ENCODE results near the gene ANKRD34A.
A peak's percentile ranks its signal among the peaks of the same experiment; 100 is the strongest.

ANKRD34A gene

GRCh38 chr1:145964328-145965118, at the start of gene ANKRD34A, which contains the start of gene POLR3GL:
Gene ANKRD34A (minus strand): TSS chr1:145964575. CDS start chr1:145961759, 2,816 bp downstream.
Gene POLR3GL (plus strand): TSS chr1:145964690. CDS start chr1:145974866, 10,176 bp downstream.
- DNase-seq: peak; percentile 91

DNA sequence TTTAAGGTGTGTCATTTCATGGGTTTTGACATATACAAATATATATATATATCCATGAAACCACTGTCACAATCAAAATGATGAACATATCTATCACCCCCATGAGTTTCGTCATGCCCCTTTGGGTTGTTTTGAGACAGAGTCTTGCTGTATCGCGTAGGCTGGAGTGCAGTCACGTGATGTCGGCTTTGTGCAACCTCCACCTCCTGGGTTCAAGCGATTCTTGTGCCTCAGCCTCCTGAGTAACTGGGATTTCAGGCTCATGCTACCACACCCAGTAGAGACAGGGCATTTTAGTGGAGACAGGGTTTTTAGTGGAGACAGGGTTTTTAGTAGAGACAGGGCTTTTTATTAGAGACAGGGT, 49.2 kb upstream of the ANKRD34A start:
- DNase-seq: no peak

DNA sequence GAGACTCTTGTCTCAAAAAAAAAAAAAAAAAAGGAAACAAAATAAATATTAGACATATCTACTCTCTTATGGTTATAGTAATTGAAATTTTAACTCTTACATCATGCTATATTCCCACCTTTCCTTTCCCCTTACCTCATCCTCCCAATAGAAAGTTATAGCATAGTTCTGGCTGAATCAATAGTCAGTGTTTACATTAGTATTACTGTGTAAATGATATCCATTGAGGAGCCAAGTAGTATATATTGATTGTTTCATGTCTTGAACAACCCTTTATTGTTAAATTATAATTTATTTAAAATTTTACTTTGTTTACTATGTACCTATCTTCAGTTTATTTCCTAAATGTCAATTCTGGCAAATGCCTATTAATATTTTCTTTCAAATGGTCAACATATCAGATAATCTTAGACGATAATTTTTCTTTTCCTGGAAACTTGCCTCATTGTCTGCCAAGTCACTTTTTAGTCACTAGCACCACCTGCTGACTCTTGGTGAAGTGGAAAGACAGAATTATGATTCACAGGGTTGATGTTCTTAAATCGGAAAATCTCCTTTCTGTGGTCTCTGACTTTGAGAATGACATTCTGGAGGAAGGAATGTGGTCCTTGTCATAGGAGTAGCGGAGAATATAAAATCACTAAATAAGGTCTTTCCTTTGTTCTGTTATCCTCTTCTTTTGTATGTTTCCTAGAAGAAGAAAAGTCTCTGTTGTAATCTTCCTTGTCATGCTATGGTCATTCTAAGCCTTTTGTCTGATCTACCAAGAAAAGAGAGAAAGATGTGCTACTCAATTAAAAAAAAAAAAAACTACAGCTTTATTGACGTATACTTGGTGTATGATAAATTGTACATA, 48.6 kb upstream of the ANKRD34A start:
- peak; percentile 62 for DNase-seq

DNA sequence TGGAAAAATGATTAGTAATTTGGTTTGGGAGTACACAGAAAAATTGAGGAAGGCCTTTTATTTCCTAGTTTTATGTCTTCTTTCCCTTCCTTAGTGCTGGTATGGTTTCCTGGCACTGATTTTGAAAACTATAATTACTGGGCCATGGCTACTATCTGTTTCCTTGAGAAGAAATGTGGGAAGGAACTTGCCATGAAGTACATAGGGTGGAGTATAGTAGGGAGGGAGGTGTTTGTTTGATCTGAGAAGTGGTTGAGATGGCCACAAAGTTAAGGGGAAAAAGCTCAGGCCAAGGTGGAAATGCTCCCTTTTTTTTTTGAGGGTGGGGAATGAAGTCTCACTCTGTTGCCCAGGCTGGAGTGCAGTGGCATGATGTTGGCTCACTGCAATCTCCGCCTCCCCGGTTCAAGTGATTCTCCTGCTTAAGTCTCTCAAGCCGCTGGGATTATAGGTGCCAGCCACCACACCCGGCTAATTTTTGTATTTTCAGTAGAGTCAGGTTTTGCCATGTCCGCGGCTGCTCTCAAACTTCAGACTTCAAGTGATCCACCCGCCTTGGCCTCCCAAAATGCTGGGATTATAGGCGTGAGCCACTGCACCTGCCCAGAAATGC, 45.9 kb upstream of the ANKRD34A start:
- DNase-seq: no peak

DNA sequence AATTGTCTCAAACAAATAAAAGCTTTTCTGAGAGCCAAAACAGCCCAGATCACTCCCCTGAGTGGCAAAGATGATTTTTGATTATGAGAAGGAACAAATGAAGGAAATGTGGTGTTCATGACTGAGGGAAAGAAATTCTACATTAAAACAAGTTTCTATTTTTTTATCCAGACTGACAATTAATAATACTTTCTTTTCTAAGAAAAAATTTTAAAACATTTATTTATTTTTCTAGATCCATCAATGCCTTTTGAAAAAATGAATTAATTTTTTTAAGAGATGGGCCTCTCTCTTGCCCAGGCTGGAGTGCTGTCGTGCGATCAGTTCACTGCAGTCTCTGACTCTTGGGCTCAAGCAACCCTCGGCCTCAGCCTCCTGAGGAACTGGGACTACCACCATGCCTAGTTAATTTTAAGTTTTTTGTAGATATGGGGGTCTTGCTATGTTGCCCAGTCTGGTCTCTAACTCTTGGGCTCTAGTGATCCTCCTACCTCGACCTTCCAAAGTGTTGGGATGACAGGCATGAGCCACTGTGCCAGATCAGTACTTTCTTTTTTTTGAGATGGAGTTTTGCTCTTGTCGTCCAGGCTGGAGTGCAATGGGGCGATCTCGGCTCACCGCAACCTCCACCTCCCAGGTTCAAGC, 43.2 kb upstream of the ANKRD34A start:
- no peak for DNase-seq

DNA sequence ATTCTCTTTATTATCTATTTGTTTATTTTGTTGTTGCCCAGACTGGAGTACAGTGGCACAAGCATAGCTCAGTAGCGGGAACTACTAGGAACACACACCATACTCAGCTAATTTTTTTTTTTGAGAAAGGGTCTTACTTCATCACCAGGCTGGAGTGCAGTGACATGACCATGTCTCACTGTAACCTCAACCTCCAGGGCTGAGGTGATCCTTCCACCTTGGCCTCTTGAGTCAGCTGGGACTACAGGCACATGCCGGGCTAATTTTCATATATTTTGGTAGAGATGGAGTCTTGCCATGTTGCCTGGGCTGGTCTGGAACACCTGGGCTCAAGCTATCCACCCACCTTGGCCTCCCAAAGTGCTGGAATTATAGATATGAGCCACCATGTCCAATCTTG, 37.3 kb upstream of the ANKRD34A start:
- no peak for DNase-seq

DNA sequence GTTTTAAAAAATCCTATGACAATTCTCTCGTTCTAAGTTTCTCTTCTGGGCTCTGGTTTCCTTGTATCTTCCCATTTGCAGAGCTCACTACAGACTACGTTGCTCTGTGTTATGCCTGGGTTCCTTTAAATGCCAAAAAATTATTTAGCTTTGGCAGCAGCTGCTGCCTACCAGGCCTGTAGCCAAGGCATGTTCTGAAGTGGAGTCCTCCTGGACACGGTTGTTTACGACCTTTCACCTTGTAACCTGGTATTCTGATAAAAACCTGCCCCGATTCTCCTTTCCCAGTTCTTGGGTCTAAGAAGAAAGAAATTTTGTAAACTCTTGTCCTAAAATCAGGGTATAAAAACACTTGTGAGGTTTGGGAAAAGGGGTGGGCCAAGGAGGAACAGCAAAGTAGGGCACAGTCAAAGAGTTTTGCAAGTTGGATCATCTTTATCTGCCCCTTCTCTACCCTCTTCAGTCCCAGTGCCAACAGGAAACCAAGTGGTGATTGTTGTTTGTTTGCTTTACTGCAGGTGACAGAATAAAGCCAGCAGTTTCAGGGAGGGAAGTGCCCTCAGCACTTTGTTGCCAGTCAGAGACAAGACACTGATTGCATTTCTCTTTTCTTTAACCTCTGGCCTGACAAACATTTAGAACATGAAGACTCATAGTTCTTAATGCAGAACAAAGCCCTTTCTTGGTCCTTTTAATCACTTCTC, 35.1 kb upstream of the ANKRD34A start:
- DNase-seq: peak; percentile 54

- DNase-seq: no peak
Measured at GRCh38 chr1:145997718-145998023, 33.3 kb upstream of the ANKRD34A start.

- DNase-seq: peak; percentile 64
Measured at GRCh38 chr1:145997016-145997717, 32.8 kb upstream of the ANKRD34A start.

GRCh38 chr1:145996433-145997015, 32.1 kb upstream of the ANKRD34A start, which contains the start of gene TXNIP:
Gene TXNIP (minus strand): TSS chr1:145996579. CDS start chr1:145996266, 313 bp downstream.
- DNase-seq: peak; percentile 92

GRCh38 chr1:145995964-145996432, 31.6 kb upstream of the ANKRD34A start:
- DNase-seq: no peak

DNA sequence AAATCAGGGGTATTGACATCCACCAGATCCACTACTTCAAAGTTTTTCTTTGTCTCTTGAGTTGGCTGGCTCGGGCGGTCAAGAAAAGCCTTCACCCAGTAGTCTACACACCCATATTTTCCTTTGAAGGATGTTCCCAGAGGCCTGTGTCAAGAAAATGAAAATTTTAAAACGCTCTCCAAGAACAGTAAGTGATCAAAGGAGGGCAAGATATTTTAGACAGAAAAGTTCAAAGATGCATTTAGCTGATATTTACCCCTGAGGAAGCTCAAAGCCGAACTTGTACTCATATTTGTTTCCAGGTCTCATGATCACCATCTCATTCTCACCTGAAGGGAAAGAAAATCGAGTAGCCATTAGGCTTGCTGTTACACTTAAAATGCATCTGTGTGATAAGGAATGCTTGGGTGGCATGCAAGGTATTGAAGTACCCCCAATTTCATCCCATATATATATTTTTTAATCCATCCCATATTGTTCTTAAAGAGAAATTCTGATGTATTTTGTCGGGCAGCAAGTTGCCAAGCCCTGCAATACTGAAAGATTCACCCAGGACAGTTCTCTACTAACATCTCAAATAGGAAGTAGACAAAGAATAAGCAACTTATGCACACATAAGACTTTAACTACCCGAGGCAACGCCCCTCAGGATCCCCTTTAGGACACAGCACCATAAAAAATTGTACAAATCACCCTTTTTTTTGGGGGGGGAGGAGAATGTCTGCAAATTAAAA, 30.9 kb upstream of the ANKRD34A start:
- no peak for DNase-seq

- DNase-seq: no peak
Measured at GRCh38 chr1:145994391-145995120, 30.2 kb upstream of the ANKRD34A start.

- DNase-seq: no peak
Measured at GRCh38 chr1:145993618-145994390, 29.4 kb upstream of the ANKRD34A start.

DNA sequence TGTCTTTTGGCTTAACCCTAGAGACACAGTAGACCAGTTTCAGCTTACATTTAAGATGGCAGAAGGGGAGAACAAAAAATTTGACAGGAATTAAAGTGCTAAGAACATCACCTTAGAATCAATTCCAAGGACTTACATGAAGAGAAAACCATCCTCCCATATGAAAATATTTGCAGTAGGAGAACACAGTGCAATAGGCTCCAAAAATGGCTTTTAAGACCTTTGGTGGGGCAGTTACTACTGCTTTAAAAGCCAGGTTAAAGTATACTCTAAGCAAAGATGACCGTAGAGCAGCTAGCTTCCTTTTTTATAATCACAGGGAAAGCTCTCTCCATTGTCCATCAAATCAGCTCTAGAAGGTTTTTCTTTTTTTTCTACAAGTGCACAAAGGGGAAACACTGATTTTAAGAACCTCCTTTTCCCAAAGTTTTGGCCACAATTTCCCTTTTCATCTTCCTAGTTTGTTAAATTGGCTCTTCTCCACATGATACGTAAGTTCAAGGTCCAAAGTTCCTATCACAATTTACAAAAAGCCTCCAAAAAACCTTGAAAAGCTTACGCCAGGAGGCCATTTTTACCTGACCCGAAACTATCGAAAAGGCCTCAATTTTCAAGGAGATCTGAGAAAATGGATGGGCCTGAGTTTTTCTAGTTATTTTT, 28.7 kb upstream of the ANKRD34A start:
- no peak for DNase-seq

- no peak for DNase-seq
Measured at GRCh38 chr1:145992502-145992936, 28.1 kb upstream of the ANKRD34A start.

- DNase-seq: no peak
Measured at GRCh38 chr1:145991735-145992412, 27.5 kb upstream of the ANKRD34A start.
